Hematopoietic multipotent progenitor cell treated with erythropoietin and hydrocortisone succinate and interleukin-3 and kit ligand, for 17 days (in vitro differentiated cells): ENCODE data around the gene ALB.
"Not testable (repeated sequence)": the region's sequence is repeated elsewhere in the genome, so short reads cannot be mapped to it uniquely, and the experiment has no call there.

Source experiments
- DNase-seq: peaks from one replicate; pipeline ENCODE4 v3.0.0-alpha.2; 2015; ENCODE audit warnings: low spot score

ALB gene

GRCh38 chr4:73404042-73404441, at the start of gene ALB:
TSS of gene ALB (plus strand) at chr4:73404287. CDS start at chr4:73404328, 41 bp downstream.
- no peak for DNase-seq

DNA sequence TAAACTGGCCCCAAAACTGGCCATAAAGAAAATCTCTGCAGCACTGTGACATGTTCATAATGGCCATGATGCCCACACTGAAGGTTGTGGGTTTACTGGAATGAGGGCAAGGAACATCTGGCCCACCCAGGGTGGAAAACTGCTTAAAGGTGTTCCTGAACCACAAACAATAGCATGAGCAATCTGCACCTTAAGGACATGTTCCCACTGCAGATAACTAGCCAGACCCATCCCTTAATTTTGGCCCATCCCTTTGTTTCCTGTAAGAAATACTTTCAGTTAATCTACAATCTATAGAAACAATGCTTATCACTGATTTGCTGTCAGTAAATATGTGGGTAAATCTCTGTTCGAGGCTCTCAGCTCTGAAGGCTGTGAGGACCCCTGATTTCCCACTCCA, 46.9 kb upstream of the ALB start:
- not testable (repeated sequence) for DNase-seq

- not testable (repeated sequence) for DNase-seq
Observed at GRCh38 chr4:73369506-73370199, 34.4 kb upstream of the ALB start.

GRCh38 chr4:73375328-73375741, 28.8 kb upstream of the ALB start:
- no peak for DNase-seq

DNA sequence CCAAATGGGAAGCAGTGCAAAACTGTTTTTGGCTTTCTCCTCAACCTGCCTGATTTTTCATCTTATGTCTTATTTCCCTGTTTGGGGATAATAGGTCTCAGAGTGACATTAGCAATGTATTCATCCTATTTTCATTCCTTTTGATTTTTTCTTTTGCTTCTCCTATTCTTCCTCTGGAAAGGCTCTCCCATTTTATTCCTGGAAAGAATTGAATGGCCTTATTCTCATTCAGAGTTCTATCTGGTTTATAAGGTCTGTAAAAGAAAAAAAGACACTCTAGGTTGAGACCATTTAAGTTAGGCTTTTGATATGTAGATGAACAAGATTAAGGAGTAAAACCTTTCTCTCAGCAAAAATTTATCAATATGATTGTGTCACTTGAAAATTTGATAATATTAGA, 27.8 kb upstream of the ALB start:
- no peak for DNase-seq

GRCh38 chr4:73376976-73377375, 27.1 kb upstream of the ALB start:
- no peak for DNase-seq

DNA sequence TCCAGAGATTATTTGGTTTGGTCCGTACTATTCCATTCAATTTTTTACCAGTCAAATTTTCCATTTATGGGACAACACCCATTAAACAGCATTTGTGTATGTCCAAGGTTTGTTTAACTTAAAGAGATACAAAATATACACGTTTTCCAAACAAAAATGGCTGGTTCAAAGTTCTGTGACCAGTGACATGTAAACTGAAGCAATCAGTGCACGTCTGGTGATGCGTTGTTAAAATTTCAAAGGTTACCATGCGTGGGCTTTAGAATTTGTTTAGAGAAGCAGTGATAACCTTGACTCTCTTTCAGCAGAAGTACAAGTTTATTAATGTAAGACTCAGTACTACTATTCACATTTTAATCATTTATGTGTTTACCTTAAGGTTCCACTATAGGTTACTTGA, 25.2 kb upstream of the ALB start:
- DNase-seq, result no peak

- DNase-seq, result no peak
Observed at GRCh38 chr4:73379946-73380345, 24.1 kb upstream of the ALB start.

GRCh38 chr4:73381214-73381613, 22.9 kb upstream of the ALB start:
- no peak for DNase-seq

- DNase-seq, result no peak
Observed at GRCh38 chr4:73383452-73383851, 20.6 kb upstream of the ALB start.

- DNase-seq, result no peak
Observed at GRCh38 chr4:73387552-73387951, 16.5 kb upstream of the ALB start.

GRCh38 chr4:73388887-73389286, 15.2 kb upstream of the ALB start:
- DNase-seq, result no peak

DNA sequence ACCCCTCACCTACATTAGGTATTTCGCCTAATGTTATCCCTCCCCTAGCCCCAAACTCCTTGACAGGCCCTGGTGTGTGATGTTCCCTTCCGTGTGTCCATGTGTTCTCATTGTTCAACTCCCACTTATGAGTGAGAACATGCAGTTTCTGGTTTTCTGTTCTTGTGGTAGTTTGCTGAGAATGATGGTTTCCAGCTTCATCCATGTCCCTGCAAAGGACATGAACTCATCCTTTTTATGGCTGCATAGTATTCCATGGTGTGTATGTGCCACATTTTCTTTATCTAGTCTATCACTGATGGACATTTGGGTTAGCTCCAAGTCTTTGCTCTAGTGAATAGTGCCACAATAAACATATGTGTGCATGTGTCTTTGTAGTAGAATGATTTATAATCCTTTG, 14.4 kb upstream of the ALB start:
- DNase-seq, result not testable (repeated sequence)

DNA sequence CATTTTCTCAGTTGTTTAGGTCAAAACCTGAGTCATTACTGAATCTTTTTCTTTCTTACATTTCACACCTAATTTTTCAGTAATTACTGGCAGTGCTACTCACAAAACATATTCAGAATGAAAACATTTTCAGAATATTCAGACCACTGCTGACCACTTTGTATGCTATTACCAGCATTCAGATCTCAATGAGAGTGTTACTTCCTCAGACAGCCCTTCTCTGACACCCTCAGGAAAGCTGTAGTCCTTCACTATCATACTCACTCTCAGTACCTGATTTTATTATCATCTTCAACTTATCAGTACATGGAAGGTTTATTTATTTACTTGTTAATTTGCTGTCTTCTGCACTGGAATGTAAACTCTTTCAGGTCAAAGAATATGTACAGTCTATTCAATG, 12.3 kb upstream of the ALB start:
- no peak for DNase-seq

DNA sequence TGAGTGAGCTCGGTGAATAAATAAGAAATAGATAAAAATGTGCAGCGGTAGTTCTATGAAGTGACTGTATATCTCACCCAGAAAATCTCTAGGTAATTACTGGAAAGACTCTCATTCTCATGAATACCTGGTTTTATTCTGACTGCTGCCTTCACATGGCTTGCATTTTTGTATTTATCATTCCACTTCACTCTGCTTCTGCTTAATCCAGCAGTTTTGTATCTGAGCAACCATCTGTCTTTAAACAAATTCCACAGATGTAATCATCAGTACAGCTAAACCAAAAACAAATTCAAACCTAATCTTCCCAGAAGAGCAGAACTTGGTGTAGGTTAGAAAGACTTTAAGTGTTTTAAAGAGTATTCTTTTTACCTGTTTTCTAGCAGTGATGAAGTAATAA, 11.2 kb upstream of the ALB start:
- DNase-seq, result no peak

DNA sequence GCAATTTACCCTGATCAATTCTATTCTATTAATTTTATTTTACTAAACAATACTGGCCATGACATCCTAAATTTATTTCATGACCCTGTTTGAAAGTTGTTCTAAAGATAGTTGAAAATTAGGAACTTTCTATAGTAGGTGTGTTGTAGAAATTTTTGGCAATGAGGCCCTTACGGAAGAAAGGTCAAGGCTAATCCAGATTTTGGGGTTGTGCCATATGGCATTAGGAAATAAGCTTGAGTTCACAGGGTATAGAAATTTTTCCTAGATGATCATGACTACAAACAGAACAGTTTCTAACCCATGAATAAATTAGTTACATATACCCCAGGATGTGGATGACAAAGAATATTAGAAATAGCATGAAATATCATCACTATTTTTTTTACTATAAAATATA, 7.8 kb upstream of the ALB start:
- DNase-seq, result no peak

GRCh38 chr4:73396993-73397972, 6.8 kb upstream of the ALB start:
- no peak for DNase-seq

- no peak for DNase-seq
Observed at GRCh38 chr4:73401412-73401811, 2.7 kb upstream of the ALB start.

GRCh38 chr4:73404457-73404856, 370 bp downstream of the ALB start:
- no peak for DNase-seq

DNA sequence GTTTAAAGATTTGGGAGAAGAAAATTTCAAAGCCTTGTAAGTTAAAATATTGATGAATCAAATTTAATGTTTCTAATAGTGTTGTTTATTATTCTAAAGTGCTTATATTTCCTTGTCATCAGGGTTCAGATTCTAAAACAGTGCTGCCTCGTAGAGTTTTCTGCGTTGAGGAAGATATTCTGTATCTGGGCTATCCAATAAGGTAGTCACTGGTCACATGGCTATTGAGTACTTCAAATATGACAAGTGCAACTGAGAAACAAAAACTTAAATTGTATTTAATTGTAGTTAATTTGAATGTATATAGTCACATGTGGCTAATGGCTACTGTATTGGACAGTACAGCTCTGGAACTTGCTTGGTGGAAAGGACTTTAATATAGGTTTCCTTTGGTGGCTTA, 1.1 kb downstream of the ALB start:
- DNase-seq, result no peak

DNA sequence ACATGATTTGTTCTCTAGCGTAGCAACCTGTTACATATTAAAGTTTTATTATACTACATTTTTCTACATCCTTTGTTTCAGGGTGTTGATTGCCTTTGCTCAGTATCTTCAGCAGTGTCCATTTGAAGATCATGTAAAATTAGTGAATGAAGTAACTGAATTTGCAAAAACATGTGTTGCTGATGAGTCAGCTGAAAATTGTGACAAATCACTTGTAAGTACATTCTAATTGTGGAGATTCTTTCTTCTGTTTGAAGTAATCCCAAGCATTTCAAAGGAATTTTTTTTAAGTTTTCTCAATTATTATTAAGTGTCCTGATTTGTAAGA, 2.4 kb downstream of the ALB start:
- no peak for DNase-seq

GRCh38 chr4:73407227-73407673, 3.2 kb downstream of the ALB start:
- no peak for DNase-seq

DNA sequence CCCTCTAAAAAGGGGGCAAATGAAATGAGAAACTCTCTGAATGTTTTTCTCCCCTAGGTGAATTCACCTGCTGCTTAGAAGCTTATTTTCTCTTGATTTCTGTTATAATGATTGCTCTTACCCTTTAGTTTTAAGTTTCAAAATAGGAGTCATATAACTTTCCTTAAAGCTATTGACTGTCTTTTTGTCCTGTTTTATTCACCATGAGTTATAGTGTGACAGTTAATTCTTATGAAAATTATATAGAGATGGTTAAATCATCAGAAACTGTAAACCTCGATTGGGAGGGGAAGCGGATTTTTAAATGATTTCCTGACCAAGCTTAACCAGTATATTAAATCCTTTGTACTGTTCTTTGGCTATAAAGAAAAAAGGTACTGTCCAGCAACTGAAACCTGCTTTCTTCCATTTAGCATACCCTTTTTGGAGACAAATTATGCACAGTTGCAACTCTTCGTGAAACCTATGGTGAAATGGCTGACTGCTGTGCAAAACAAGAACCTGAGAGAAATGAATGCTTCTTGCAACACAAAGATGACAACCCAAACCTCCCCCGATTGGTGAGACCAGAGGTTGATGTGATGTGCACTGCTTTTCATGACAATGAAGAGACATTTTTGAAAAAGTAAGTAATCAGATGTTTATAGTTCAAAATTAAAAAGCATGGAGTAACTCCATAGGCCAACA, 4.2 kb downstream of the ALB start:
- DNase-seq, result no peak
